ENCODE measurements around the gene ARPC1B.

ARPC1B gene

GRCh38 chr7:99387912-99388311 lies 13.4 kb downstream of the ARPC1B start:
- DNase-seq (ENCODE audit: low read depth in 1 of 2, low spot score in 1 of 2): no peak

- DNase-seq (ENCODE audit: low read depth in 1 of 2, low spot score in 1 of 2): no peak
These were observed 15.2 kb downstream of the ARPC1B start for GRCh38 chr7:99389772-99390171.

GRCh38 chr7:99390941-99391602 lies 16.5 kb downstream of the ARPC1B start:
- DNase-seq (ENCODE audit: low read depth in 1 of 2, low spot score in 1 of 2): no peak

GRCh38 chr7:99392046-99392445 lies 17.5 kb downstream of the ARPC1B start:
- no peak for DNase-seq (ENCODE audit: low read depth in 1 of 2, low spot score in 1 of 2)

- peak; percentile 59 to 63 for DNase-seq (ENCODE audit: low read depth in 1 of 2, low spot score in 1 of 2)
These were observed 18.3 kb downstream of the ARPC1B start for GRCh38 chr7:99392659-99393354.

- DNase-seq (ENCODE audit: low read depth in 1 of 2, low spot score in 1 of 2): no peak
These were observed 19.0 kb downstream of the ARPC1B start for GRCh38 chr7:99393355-99394187.

GRCh38 chr7:99394188-99394502 lies 19.6 kb downstream of the ARPC1B start:
- no peak for DNase-seq (ENCODE audit: low read depth in 1 of 2, low spot score in 1 of 2)

- no peak for DNase-seq (ENCODE audit: low read depth in 1 of 2, low spot score in 1 of 2)
These were observed 21.2 kb downstream of the ARPC1B start for GRCh38 chr7:99395616-99396327.

GRCh38 chr7:99396418-99397296 lies 22.1 kb downstream of the ARPC1B start:
- no peak for DNase-seq (ENCODE audit: low read depth in 1 of 2, low spot score in 1 of 2)

GRCh38 chr7:99397297-99397983 lies 22.9 kb downstream of the ARPC1B start:
- no peak for DNase-seq (ENCODE audit: low read depth in 1 of 2, low spot score in 1 of 2)

- DNase-seq (ENCODE audit: low read depth in 1 of 2, low spot score in 1 of 2): no peak
These were observed 24.4 kb downstream of the ARPC1B start for GRCh38 chr7:99398891-99399445.

GRCh38 chr7:99399597-99399996 lies 25.1 kb downstream of the ARPC1B start:
- no peak for DNase-seq (ENCODE audit: low read depth in 1 of 2, low spot score in 1 of 2)

- DNase-seq (ENCODE audit: low read depth in 1 of 2, low spot score in 1 of 2): no peak
These were observed 28.3 kb downstream of the ARPC1B start for GRCh38 chr7:99402854-99403253.

GRCh38 chr7:99403764-99404163 lies 29.2 kb downstream of the ARPC1B start:
- DNase-seq (ENCODE audit: low read depth in 1 of 2, low spot score in 1 of 2): no peak

GRCh38 chr7:99404235-99404976 lies 29.9 kb downstream of the ARPC1B start:
- no peak for DNase-seq (ENCODE audit: low read depth in 1 of 2, low spot score in 1 of 2)

- DNase-seq (ENCODE audit: low read depth in 1 of 2, low spot score in 1 of 2): no peak
These were observed 30.4 kb downstream of the ARPC1B start for GRCh38 chr7:99404977-99405320.

GRCh38 chr7:99406557-99406956 lies 32.0 kb downstream of the ARPC1B start:
- no peak for DNase-seq (ENCODE audit: low read depth in 1 of 2, low spot score in 1 of 2)

GRCh38 chr7:99407872-99408378 lies 33.4 kb downstream of the ARPC1B start:
- DNase-seq (ENCODE audit: low read depth in 1 of 2, low spot score in 1 of 2): peak in 1 of 2 donors; percentile 20

All from stimulated activated CD4-positive, alpha-beta T cell treated with anti-CD3 and anti-CD28 coated beads, Interleukin-15, amount 100 ng/mL, for 1 hour (primary cell).